Ovary (tissue), 3 donors: ENCODE data around the gene DDX60.

Source experiments
- CTCF ChIP-seq, 3 donors: fragments of 450-650 bp in 2 of 3; fragments of 200-600 bp in 1 of 3; IDR thresholded peaks; one replicate each; pipeline versions ENCODE4 v1.5.1 to v1.8.0; 2016 to 2022; ENCODE audit warnings: antibody characterized with exemption in 3 of 3, mild to moderate bottlenecking in 1 of 3
- POLR2A ChIP-seq: fragments of 450-650 bp; IDR thresholded peaks from one replicate; pipeline ENCODE4 v1.6.1; 2017; ENCODE audit warnings: antibody characterized with exemption, mild to moderate bottlenecking, moderate library complexity
- donor health status: DM: no; HTN: no; CAD: no.

- TF ChIP-seq CTCF (IDR thresholded peaks at IDR 0.05): no peak
- TF ChIP-seq POLR2A: no peak
Measured at GRCh38 chr4:168306476-168306875, 12.1 kb downstream of the DDX60 start.
